Kidney tubule cell (primary cell): Measurements from ENCODE around the gene OR56A3.

Experiments used
- DNase-seq: peaks from one replicate; pipeline ENCODE4 v3.0.0-alpha.2; 2018; ENCODE audit warnings: low spot score

OR56A3 gene

DNA sequence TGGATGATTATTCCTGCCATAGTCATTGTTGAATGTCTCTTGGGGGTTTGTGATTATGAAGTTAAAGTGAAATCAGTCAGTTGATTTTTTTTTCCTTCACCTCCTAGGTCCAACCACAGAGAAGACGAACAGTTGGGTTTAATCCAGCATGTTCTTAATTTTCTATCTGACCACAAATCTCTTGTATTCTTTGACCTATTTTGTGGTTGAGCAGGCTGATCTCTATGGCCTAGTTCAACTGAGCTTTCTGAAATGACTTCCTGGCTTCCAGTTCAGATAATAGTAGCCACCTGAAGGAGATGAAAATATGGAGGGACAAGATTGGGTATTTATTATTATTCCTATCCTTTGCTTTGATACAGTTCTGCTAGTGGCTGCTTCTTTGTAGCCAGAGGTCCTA is 31.5 kb downstream of the OR56A3 start:
- DNase-seq: no peak

DNA sequence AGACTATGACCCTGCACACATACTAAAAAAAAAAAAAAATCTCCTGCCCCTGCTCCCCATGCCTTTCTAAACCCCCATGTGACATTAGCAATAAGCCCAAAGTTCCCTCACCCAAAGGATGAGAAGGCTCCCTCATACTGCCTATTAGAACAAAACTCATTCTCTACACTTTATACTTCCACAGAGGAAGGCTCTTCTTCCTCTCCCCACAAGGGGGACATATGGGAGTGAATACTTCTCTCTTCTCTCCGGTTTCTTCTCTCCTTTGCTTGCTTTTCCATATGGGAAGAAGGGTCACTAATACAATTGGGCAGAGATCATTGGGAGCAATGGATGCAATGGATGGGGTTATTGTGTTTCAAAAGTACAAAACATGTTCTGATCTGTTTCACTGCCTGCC is 41.4 kb downstream of the OR56A3 start:
- no peak for DNase-seq

DNA sequence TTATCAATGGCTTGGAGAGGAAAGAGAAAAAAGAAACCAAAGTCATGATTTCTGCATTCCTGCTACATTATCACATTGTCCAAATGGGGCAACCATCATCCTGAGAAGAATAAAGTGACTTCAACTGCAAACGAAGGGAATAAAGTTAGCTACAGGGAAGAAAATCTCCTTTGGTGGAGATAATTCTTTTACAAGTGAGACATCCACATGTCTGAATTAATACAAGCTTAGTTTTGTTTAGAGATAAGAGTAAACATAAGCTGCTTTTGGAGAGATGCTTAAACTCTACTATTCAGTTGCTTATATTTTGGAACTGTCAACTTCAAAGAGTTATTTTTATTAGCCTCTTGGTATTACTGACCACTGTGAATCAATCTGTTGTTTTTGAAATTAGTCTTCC is 44.8 kb downstream of the OR56A3 start, which contains the start of gene OR52L1:
Gene OR52L1 (minus strand): TSS at position 101 of the 400 bp plus-strand sequence. CDS start 55 bp downstream, at position 46.
- no peak for DNase-seq

DNA sequence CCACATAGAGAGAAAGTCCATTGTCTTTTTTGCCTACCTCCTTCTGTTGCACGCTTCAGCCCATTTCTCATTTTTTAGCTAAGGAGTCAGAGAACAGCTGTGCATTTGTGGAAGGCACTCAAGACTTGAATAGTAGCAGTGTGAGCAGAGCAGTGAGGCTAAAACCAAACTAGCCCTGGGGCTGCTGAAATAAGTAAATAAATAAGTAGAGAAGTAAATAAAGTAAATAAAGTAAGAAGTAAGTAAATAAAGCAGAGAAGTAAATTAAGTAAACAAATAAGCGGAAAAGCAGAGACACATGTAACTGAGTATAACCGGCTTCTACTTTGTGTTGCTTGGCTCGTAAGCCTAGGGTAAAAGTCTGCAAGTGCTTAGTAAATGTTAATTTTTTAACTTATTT is 47.2 kb downstream of the OR56A3 start:
- DNase-seq: no peak

DNA sequence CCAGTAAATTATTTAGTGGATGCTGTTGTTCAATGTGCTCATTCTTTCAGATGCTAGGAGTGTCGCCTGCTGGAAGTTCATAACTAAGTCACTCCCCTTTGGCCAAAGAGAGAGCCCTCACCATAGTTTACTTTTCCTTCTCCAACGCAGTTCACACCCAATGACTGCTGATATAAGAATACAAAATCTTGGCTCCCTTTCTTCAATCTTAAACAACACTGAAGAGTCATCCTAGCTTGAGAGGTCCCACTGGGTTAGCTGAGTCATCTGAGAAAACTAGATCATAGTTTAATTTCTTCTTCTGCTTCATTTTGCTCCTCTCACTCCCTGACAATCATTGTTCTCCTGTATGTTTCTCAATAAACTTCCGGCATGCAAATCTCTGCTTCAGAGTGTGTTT is 50.1 kb downstream of the OR56A3 start:
- no peak for DNase-seq

DNA sequence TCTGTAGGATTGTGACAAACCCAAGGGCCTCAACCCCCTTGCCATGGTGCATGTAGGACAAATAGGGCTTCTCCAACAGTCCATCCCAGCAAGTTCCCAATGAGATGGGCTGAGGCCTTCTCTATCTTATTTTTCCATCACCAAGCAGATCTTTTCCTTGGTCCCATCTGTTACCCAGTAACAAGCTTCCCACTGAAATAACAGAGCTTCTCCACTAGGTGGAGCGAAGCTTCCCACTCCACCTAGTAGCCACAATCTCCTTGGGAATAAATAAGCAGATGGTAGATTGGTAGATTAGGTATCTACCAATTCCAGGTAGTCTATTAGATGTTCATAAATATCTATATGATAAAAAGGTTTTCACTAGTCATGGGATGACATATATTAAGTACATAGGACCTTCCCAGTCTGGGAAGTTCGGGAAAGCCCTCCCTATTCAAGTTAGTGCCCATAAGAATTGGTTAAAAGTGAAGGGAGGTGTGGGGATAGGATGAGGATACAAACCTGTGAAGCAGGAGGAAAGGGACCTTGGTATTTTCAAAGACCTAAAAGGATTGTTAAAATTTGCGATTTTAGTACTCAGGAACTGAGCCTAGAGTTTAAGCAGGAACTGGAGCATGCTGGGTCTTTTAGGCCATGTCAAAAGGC is 50.7 kb downstream of the OR56A3 start:
- peak; percentile 28 for DNase-seq

DNA sequence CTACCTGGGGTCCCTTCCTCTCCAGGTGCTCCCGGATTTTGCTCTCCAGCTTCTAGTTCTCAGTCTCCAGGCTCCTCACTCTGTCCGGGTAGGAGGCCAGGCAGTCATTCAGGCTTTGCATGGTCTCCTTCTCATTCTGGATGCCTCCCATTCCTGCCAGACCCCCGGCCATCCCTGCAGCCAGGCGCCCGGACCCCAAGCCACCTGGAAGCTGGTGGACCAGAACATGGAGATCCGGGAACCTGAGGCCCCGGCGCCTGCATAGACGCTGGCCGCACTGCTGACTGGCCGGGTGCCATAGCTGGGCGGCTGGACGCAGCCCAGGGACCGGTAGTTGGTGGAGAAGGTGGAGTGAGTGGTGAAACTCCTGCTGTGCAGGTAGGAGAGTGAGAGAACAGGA is 52.7 kb downstream of the OR56A3 start:
- no peak for DNase-seq
